SKM-1 treated with dmso at 0.1 percent for 144 hours (cell line): ENCODE measurements around the gene PSMB7.

Experiments
- DNase-seq: peaks from one replicate; lab custom pipeline; 2025; ENCODE audit not compliant: unreplicated experiment; lab: John Stamatoyannopoulos, UW

Gene PSMB7

DNA sequence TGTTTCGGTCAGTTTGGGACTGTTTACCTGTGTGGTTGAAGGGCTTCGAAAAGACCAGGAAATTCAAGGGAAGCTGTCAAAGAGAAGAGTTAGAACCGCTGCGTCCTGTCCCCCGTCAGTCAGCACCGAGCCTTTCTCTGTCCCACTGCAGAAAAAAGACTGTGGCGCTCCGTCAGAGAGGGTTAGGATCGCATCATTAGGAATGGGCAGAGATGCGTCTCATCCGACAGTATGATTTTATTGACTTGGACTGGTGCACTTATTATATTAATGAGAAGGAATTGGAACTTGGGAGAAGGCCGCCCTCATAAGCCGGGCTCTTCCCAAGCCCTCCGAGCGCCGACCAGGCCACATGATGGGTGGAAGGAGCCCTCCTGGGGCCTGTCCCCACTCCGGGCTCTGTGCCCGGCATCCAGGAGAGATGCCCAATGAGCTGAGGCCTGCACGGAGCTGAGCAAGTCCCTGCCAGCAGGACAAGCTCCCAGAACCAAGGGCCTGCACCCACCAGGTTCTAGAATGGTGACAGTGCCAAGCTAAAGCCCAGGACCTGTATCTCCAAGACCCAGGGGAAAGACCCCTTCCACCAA lies 85.9 kb downstream of the PSMB7 start:
- DNase-seq, result no peak

DNA sequence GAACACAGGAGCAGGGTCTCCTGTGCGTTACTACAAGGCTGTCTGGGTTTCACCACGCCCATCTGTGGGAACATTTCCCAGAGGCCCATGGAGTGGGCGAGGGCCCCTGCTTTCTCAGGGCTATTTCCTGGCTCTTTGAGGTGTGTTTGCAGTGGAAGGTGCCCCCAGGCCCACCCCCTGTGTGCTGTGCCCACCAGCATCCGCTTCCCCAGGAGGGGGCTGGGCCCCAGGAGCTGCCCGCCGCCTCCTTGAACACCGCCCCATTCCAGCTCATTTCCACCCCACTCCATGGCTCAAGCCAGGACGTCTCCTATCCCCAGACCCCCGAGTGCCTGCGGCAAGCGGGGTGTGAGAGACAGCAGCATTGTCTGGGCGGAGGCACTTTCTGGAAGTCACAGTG lies 87.0 kb downstream of the PSMB7 start:
- no peak for DNase-seq

DNA sequence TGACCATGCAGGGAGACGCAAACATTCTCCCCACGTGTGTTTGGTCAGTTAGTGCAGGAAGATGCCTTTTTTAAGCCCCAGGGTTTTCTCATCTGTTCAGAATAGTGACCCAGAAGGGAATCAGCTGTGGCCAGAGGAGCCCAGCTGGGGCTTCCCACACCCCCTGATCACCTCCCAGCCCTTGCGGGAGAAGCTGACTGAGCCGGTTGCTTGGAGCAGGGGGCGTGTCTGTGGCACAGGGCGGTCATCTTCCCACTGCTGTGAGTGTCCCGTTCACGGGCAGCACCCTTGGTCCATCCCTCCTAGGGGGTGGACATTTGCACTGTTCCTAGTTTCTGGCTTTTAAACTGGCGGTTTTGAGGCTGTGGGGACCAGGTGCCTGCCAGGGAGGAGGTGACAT lies 87.8 kb downstream of the PSMB7 start:
- DNase-seq, result no peak

DNA sequence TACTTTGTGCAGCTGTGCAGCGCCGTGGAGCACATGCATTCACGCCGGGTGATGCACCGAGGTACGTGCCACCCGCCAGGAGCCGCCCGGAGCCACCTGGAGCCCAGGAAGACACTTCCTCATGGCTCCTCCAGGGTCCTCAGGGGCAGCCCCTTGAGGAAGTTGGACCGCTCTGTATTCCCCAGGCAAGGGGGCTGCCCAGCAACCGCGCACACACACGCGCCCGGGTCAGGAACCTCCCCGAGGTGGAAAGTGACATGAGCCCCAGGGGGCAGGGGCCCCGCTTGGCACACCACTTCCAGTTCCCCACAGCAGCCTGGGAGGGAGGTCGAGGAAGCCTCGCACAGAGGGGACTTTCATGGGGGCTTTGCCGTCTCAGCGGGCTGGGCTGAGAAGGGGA lies 88.9 kb downstream of the PSMB7 start:
- DNase-seq, result no peak

DNA sequence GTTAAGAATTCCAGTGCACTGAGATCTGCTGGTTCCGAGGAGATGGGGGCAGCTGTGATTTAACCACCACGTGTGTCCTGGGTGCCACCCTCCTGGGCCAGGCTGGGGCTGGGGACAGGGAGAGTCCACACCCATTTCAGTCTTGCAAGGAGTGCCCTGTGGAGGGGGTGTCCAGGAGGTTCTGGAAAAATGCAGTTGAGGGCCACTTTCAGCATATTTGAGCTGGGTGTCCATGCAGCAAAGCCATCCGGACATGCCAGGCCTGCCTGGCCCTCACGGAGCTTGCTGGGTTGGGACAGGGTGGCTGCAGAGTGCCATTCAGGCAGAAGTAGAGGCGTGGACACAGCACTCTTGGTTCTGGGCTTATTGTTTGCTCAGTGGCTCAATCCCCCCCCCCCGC lies 89.4 kb downstream of the PSMB7 start:
- no peak for DNase-seq

DNA sequence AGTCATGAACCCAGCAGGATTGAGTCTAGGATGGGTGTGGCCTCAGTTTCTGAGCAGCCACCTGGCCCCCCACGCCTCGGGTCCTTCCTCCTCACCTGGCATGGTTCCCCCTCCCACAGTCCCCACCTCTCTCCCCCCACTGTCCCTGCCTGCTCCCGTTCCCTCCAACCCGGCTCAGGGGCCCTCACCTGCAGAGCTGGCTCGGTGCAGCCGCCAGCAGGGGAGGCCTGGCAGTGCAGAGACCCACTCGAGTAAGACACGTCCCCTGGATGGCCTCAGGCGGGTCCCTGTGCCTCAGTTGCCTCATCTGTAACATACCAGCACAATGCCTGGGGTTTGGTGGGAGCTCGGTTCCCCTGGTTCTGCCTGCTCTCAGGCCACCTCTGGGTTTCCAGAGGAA lies 91.3 kb downstream of the PSMB7 start:
- no peak for DNase-seq

DNA sequence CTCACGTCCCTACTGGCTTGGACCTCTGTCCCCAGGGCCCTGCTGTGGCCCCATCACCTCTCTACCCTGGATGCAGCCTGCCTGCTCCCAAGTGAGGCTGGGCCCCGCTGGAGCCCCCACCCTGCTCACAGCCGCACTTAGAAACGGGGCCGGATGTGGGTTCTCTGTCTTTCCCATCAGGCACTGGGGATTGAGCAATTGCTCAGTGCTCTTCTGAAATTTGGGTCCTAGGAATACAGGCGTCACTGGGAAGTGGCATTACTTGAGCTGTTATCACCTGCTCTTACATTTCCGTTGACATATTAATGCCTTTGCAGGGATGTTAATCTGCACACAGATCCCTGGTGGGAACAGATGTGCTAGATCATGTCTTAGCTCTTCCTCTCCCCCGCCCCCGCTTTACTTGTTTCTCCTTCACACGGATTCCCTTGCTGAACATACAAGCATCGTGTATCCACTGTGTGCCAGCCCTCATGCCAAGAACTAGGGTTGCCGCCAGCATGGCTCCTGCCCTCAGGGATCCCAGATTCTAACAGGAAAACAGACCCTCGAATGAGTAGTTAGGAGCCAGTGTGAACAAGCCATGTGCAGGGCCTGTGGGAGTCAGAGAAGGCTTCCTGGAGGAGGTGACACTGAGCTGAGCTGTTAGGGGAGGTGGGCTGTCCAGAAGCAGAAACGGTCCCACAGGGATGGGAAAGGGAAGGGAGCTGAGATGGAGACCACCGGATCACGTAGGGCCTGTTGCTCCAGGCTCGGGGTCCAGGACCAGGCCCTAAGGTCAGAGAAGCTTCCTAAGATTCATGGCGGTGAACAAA lies 92.4 kb downstream of the PSMB7 start:
- peak; percentile 83 for DNase-seq

DNA sequence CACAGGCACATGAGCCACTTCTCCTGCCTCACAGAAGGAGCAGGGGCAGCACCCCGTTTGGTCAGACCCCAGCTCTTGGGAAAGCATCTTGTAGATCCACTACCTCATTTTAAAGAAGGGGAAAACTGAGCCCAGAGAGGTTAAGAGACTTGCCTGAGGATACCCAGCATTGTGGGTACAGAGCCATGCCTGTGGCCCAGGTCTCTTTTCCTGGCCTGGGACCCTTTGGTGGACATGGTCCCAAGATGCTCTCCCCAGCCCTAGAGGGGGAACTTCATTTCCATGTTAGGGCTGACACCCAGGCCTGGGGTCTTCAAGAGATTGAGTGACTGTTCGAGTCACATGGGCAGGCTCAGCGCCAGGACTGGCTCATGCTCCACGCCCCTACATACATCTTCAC lies 93.3 kb downstream of the PSMB7 start:
- no peak for DNase-seq

DNA sequence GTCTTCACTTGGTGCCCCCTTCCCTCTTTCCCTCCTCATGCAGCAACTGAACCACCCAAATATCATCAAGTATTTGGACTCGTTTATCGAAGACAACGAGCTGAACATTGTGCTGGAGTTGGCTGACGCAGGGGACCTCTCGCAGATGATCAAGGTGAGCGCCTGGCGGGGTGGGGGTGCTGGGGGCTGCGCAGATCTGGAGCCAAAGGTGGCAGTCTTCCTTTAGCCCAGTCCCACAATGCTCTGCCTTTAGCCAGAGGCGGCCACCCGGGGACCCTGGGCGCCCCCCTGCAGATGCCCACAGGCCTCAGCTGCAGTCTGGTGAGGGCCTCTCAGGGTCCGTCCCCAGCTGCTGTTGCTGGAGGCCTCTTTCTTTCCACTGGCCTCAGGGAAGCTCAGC lies 93.8 kb downstream of the PSMB7 start:
- DNase-seq, result no peak

DNA sequence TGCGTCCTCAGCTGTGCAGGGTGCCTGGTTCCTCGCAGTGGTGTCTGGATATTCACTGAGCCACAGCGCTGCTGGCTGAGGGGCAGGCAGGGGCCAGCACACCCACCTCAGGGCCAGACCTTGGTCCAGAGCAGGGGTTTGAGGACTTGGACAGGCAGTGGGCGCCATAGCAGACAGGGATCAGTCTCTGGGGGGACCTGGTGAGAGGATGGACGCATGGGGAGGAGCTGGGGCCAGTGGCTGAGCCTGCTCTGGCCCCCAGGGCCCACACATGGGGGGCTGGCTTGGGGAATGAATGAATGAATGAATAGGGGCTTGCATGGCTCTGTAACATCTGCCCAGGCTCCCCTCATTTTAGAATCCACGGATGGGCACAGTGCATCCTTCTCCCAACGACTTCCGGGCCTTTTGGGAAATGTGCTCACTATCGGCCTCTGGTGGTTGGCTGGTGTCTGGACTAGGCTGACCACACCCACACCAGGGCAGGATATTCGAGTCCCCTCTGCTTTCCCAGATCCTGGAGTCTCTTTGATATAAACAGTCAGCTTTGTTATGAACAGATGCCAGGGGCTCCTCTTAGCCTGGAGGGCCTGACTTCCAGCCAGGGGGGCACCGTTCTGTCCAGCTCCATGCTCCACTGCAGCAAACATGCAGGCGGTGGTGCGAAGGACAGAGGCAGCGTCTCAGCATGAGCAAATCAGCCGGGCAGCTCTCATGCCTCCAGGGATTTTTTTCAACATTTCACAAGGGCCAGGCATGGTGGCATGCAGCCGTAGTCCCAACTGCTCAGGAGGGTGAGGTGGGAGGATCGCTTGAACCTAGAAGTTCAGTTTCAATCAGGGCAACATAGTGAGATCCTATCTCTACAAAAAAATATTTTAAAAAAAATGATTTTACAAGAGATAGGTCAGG lies 94.9 kb downstream of the PSMB7 start:
- DNase-seq, result peak; percentile 19

DNA sequence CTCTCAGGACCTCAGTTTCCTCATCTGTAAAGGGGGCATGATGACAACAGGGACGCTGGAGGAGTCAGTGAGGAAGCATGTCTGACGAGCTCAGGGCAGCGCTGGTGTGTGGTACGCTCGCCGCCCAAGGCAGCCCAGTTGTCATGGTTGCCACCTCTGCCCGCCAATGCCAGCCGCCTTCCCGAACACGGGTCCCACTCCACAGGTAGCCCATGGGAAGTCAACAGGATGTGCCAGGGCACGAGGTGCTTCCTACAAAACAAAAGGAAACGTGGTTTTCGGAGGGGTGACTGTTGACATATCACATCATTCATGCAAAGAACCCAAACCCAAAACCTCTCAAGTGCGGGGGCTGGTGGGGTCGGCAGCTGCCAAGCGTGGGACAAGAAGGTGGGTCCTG lies 99.4 kb downstream of the PSMB7 start:
- DNase-seq, result no peak

DNA sequence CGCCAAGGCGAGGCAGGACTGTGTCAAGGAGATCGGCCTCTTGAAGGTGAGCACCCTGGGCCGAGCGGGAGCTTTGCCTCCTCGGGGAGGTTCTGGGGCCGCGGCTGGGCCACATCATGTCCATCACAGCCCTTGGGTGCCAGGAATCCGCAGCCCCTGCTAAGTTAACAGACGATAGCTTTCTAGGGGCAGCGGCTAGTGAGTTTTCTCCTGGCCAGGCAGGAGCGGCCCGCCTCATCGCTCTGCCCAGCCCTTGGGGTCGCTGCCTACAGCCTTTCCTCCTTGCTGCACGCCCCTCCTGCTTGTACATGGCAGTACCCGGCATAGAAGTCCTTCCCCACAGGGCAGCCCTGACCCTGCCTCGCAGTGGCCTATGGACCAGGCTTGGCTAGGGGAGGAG lies 101.3 kb downstream of the PSMB7 start:
- no peak for DNase-seq

DNA sequence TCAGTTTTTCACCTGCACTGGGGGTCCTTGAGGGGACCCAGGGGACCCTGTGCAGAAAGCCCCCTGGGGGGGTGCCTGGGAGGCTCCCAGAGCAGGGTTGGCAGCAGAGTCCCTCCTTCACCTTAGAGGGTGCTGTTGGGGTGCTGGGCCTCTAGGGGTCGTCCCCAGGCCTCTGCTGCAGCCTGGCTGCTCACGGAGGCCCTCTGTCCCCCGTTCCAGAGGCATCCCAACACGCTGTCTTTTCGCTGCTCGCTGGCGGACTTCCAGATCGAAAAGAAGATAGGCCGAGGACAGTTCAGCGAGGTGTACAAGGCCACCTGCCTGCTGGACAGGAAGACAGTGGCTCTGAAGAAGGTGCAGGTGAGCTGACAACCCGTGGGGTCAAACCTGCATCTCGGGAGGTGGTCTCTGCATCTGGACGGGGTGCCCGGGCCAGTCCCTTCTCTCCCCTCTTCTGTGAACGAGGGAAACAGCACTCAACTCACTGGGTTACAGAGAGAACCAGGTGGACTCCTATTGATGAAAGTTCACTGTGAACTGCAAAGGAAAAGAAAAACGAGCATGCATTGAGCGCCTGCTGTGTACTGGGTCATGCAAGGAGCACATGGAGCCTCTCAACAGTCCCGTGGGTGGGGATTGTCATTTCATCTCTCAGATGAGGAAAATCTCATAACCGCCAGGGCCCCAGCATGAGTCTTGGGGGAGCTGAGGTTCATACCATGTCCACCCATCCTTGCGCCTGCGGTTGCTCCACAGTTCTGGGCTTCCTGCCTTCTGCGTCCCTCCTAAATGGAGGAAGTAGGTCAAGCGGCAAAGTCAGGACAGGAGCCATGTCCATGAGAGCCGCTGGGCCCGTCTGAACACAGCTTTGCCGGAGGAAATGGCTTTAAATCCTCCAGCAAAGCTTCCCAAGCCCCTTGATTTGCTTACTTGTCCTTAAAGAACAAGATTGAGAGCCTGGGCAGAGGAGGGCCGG lies 102.7 kb downstream of the PSMB7 start:
- no peak for DNase-seq

DNA sequence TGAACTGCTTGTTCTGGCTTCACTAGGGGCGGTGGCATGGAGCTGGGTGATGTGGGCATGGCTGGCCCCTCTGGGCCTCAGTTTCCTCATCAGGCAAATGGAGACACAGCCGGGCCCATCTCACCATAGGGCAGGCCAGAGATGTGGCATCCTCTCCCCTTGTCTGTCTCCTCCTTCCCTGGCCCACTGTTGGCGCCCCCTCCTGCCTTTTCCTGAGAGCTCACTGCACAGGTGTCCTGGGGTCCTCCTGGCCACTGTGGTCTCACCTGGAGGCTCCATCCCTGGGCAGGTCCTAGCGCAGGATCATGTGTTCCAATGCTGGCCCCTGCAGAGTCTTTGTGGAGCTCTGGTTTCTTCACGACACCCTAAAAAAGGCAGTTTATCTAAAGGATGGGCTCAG lies 104.0 kb downstream of the PSMB7 start:
- DNase-seq, result no peak

DNA sequence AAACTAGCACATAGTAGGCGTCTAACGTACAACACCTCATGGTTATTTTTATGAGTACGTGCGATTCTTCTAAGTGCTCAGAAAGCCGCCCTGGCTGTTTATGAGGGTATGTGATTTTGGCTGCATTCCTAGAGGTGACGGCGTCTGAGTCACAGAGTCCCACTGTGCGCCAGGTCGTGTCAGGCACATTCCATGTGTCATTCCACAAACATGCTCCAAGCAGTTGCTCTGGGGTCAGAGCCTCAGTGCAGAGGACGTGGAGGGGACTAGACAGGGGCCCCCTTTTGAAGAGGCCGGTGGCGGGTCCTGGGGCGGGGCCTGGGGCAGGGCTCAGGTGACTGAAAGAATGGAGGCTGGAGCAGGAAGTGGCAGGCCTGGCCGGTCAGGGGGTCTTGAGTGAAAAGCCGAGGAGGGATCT lies 105.6 kb downstream of the PSMB7 start:
- DNase-seq, result no peak

DNA sequence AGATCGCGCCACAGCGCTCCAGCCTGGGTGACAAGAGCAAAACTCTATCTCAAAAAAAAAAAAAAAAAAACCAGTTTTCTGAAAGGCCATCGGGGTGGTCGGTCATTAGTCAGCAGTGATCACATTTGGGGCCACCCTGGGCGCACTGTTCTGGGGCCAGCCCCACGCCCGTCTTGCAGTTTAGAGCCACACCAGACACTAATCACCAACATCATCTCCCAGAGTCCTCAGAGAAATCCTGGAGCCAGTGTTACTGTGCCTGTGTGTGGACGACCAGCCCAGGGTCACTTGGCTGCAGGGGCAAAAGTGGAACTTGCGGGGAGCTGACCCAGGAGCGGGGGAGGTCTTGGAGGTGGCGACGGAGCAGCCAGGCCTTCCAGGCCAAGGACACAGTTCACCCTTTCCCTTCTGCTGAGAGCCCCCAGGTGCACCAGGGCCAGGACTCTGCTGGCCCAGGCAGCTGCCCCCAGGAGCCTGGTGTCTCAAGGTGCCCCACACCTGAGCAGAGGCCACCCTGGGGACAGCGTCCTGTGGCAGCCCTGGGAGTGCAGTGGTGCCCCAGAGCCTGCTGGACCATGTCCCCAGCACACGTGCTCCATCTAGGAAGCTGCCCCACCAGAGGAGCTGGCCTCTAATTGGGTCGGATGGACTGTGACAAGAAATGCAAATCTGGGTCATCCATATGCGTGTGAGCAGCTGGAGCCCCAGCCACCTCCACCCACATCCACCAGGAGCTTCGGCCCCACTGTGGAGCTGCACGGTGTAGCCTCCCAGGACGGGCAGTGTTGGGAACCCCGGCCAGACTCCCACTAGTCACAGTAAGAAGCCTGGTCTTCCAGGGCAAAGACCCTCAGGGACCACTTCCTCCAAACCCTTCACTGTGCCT lies 106.4 kb downstream of the PSMB7 start:
- no peak for DNase-seq

DNA sequence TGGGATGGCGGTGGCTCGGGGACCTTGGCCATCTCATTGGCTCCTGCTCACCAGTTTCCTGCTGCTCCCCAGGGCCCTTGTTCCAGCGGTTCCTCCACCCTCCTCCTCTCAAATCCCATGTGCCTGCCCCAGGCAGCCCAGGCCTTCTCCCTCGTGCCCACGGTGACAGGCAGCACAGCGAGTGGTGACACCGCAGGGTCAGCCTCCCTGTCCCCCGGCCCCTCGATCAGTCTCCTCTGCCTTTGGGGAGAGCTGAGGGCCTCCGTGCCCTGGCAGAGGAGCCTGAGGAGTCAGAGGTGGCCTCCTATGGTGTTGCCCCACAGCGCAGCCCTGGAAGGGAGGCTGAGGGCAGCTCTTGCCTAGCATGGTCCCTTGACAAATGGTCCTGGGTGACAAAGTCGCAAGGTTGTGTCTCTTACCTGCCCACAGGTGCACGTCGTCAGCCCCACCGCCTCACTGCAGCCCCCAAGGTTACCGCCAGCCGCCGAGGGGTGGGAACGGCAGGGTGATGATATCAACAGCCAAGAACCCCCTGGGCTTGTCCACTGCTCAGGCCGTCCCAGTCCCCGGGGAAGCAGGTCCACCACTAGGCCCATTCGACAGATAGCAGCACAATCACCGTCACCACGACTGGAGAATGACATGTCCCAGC lies 107.7 kb downstream of the PSMB7 start:
- no peak for DNase-seq

DNA sequence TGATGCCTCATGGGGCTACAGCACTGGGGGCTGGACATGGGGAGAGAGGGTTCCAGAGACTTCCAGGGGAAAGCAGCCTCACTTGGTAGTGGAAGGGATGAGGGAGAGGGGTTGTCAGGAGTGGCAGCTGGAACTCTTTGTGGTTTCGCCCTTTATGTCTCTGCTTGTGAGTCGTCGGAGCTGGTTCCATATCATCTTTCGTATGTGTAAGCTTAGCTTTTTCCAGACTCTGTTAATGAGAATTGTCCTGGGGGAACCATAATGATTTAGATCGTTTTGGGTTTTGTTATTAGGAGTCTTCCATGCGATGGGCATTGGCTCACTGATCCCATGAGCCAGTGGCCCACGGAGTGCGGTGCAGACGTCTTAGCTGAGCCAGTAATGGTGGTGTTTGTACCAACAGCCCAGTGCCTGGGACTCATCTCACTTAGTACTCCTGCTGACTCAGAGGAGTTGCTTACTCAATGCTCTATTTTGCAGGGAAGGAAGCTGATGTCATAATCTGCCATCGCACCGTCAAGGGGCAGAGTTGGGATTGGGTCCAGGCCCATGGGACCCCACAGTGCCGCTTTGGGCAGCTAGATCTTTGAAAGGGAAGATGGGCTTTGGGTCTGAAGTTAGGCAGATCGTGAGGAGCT lies 109.0 kb downstream of the PSMB7 start:
- DNase-seq, result no peak

DNA sequence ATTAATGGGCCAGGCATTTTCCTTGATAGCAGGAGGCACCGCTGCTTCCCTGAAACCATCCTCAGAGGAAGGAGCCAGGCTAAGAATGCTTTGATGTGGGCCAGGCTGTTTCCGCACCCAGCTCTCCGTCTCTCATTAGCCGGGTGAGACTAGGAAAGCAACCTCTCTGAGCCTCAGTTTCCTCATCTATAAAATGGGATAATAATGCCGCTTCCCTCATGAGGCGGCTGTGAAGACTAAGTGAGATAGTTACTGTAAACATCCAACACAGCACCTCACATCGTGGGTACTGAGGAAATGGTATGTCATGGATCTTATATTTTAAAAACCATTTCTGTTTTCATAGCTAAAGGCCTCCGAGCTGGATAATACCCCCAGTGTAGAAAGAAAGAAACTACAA lies 111.0 kb downstream of the PSMB7 start:
- DNase-seq, result no peak
